Hepatocyte (in vitro differentiated cells): Measurements from ENCODE around the gene RASGRF1. TPM values are rescaled to one million over a fixed set of nuclear protein-coding genes. Genes with fewer than 3 reads are reported as not detected.

ENCODE experiments used
- DNase-seq: peaks from one replicate; pipeline ENCODE4 v3.0.0-alpha.2; 2016; ENCODE audit warnings: low spot score
- H2AFZ ChIP-seq: fragments of 200-600 bp; sonication (generic); 2 replicates; pipeline ENCODE4 v1.6.0; 2016; ENCODE audit warnings: antibody characterized with exemption, mild to moderate bottlenecking
- H3K27ac ChIP-seq: fragments of 200-600 bp; sonication (generic); 2 replicates; pipeline ENCODE4 v1.5.1; 2016; ENCODE audit warnings: mild to moderate bottlenecking
- H3K27me3 ChIP-seq: fragments of 200-600 bp; sonication (generic); 2 replicates; pipeline ENCODE4 v1.6.1; 2016
- H3K36me3 ChIP-seq: fragments of 200-600 bp; sonication (generic); replicated peaks from 2 replicates; pipeline ENCODE4 v1.5.1; 2016; ENCODE audit warnings: low read depth; ENCODE audit not compliant: insufficient read depth
- H3K4me1 ChIP-seq: fragments of 200-600 bp; sonication (generic); 2 replicates; pipeline ENCODE4 v1.5.1; 2016; ENCODE audit warnings: mild to moderate bottlenecking, moderate library complexity; ENCODE audit not compliant: insufficient read depth
- H3K4me2 ChIP-seq: fragments of 200-600 bp; sonication (generic); 2 replicates; pipeline ENCODE4 v1.6.0; 2016
- H3K4me3 ChIP-seq: fragments of 200-600 bp; sonication (generic); 2 replicates; pipeline ENCODE4 v1.5.1; 2016; ENCODE audit warnings: mild to moderate bottlenecking
- H3K79me2 ChIP-seq: fragments of 200-600 bp; sonication (generic); 2 replicates; pipeline ENCODE4 v1.6.0; 2017; ENCODE audit warnings: mild to moderate bottlenecking
- H3K9me2 ChIP-seq: fragments of 200-600 bp; sonication (generic); replicated peaks from 2 replicates; pipeline ENCODE4 v1.6.0; 2017; ENCODE audit warnings: mild to moderate bottlenecking; ENCODE audit not compliant: insufficient read depth
- H3K9me3 ChIP-seq: fragments of 200-600 bp; sonication (generic); 2 replicates; pipeline ENCODE4 v1.5.1; 2016; ENCODE audit warnings: low read depth, mild to moderate bottlenecking
- H4K20me1 ChIP-seq: fragments of 200-600 bp; sonication (generic); 2 replicates; pipeline ENCODE4 v1.6.0; 2016; ENCODE audit warnings: mild to moderate bottlenecking; ENCODE audit not compliant: insufficient read depth, poor library complexity, severe bottlenecking
- EZH2 ChIP-seq: fragments of 200-600 bp; sonication (generic); IDR thresholded peaks from 2 replicates; pipeline ENCODE4 v1.6.1; 2016; ENCODE audit warnings: antibody characterized with exemption, mild to moderate bottlenecking, borderline replicate concordance
- EZH2phosphoT487 ChIP-seq: fragments of 200-600 bp; sonication (generic); IDR thresholded peaks from one replicate; pipeline ENCODE4 v1.6.1; 2018; ENCODE audit warnings: antibody characterized with exemption, mild to moderate bottlenecking, low read depth, moderate library complexity; ENCODE audit not compliant: unreplicated experiment, severe bottlenecking
- WGBS: methylation state at CpG from one replicate; pipeline ENCODE4 v1.1.6; 2016; ENCODE audit warnings: low lambda C conversion rate; ENCODE audit errors: missing lambda C conversion rate; 5-methylcytosine and 5-hydroxymethylcytosine counted together
- polyA plus RNA-seq: library from polyadenylated mRNA; unstranded; fragments of >200 nt; fragmentation: Nextera tagmentation; extraction: Ambion mirVana; gene quantifications from 2 replicates; pipeline ENCODE4 v1.2.1, GENCODE V29; 2016
- total RNA-seq: library from RNA; depleted of rRNA; stranded (reverse); fragments of >200 nt; gene quantifications from 2 replicates; pipeline ENCODE4 v1.2.3, GENCODE V29; 2014
- TF ChIP-seq, protein P1 (sequence below): fragments of 200-600 bp; sonication (generic); IDR thresholded peaks from 2 replicates; pipeline ENCODE4 v1.5.1; 2016; ENCODE audit warnings: antibody characterized with exemption, mild to moderate bottlenecking; ENCODE audit not compliant: poor library complexity

Gene RASGRF1
- total and polyA plus RNA-seq, 2 experiments from 2014 or later: 0.52 to 1.5 TPM

DNA sequence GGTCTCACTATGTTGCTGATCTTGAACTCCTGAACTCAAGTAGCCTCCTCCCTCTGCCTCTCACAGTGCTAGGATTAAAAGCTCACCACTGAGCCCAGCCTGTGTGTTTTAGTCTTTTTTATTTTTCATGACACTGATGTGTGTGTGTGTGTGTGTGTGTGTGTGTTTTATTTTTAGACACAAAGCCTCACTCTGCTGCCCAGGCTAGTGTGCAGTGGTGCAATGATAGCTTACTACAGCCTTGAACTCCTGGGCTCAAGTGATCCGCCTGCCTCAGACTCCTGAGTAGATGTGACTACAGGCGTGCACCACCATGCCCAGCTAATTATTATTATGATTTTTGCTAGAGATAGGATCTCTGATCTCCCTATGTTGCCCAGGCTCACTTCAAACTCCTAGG is 122.5 kb downstream of the RASGRF1 start:
- no peak for TF ChIP-seq EZH2
- TF ChIP-seq, protein P1, sequence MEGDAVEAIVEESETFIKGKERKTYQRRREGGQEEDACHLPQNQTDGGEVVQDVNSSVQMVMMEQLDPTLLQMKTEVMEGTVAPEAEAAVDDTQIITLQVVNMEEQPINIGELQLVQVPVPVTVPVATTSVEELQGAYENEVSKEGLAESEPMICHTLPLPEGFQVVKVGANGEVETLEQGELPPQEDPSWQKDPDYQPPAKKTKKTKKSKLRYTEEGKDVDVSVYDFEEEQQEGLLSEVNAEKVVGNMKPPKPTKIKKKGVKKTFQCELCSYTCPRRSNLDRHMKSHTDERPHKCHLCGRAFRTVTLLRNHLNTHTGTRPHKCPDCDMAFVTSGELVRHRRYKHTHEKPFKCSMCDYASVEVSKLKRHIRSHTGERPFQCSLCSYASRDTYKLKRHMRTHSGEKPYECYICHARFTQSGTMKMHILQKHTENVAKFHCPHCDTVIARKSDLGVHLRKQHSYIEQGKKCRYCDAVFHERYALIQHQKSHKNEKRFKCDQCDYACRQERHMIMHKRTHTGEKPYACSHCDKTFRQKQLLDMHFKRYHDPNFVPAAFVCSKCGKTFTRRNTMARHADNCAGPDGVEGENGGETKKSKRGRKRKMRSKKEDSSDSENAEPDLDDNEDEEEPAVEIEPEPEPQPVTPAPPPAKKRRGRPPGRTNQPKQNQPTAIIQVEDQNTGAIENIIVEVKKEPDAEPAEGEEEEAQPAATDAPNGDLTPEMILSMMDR: no peak
- no peak for TF ChIP-seq EZH2phosphoT487
- H3K79me2 ChIP-seq: no peaks in the 10 kb centered on the region
- no peaks in the 10 kb centered on the region for H3K27me3 ChIP-seq
- H2AFZ ChIP-seq: no peak overlapping the region
- WGBS: 84% methylated on average over 2 of the region's 2 CpGs
- no peaks in the 10 kb centered on the region for H3K9me2 ChIP-seq
- H4K20me1 ChIP-seq: no peaks in the 10 kb centered on the region
- no peak overlapping the region for H3K4me2 ChIP-seq
- no peak overlapping the region for H3K27ac ChIP-seq
- DNase-seq: no peak
- peaks cover 20% of the 10 kb centered on the region for H3K4me1 ChIP-seq
- no peaks in the 10 kb centered on the region for H3K9me3 ChIP-seq
- H3K4me3 ChIP-seq: no peak overlapping the region
- H3K36me3 ChIP-seq: no peaks in the 10 kb centered on the region

DNA sequence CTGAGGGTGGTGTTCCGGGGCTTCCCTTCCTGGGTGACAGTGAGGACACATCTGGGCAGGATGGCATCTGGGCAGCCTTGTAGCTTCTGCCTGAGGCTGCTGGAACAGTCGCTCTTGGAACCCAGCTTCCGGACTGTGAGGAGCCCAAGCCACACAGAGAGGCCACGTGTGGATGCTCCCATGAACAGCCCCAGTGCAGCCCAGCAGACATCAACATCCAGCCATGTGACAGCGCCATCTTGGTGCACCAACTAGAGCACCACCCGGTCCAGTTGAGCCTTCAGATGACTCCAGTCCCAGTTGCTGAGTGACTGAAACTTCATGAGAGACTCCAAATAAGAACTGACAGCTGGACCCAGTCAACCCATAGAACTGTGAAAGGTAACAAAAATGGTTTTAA is 130.3 kb downstream of the RASGRF1 start:
- WGBS: 94% methylated on average over 6 of the region's 6 CpGs
- Histone ChIP-seq H3K4me2 (no peak overlapping the region), H3K27me3 (no peaks in the 10 kb centered on the region)

DNA sequence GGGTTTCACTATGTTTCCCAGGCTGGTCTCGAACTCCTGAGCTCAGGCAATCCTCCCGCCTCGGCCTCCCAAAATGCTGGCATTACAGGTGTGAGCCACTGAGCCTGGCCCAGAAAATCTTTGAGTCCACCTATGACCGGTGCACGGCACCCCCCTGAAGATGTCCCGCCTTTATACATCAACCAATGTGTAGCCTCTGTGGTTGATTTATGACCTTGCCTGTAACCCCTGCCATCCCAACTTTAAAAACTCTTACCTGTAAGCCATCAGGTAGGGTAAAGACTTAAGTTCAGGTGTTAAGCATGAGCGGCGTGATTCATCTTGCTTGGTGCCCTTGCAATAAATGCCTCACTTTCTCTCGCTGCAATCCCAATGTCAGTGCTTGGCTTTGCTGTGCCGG is 131.2 kb downstream of the RASGRF1 start:
- Histone ChIP-seq H2AFZ (no peak overlapping the region), H3K79me2 (no peaks in the 10 kb centered on the region), H3K9me2 (no peaks in the 10 kb centered on the region), H3K27ac (no peak overlapping the region), H3K36me3 (no peaks in the 10 kb centered on the region), H3K9me3 (no peaks in the 10 kb centered on the region), H3K27me3 (no peaks in the 10 kb centered on the region), H4K20me1 (no peaks in the 10 kb centered on the region), H3K4me3 (no peak overlapping the region), H3K4me2 (no peak overlapping the region), H3K4me1 (no peaks in the 10 kb centered on the region)
- 93% methylated on average over 10 of the region's 10 CpGs for WGBS
- TF ChIP-seq EZH2phosphoT487: no peak
- TF ChIP-seq, protein P1: no peak
- no peak for TF ChIP-seq EZH2
- DNase-seq: no peak

More for the DNA sequence above, 130.3 kb downstream of the RASGRF1 start:
- H3K9me3 ChIP-seq: no peaks in the 10 kb centered on the region
- no peak overlapping the region for H3K27ac ChIP-seq
- no peaks in the 10 kb centered on the region for H3K9me2 ChIP-seq
- TF ChIP-seq, protein P1: no peak
- no peak for TF ChIP-seq EZH2phosphoT487
- TF ChIP-seq EZH2: no peak
- no peak for DNase-seq
- no peak overlapping the region for H2AFZ ChIP-seq
- no peaks in the 10 kb centered on the region for H3K79me2 ChIP-seq
- no peaks in the 10 kb centered on the region for H3K36me3 ChIP-seq
- no peak overlapping the region for H3K4me3 ChIP-seq
- no peaks in the 10 kb centered on the region for H3K4me1 ChIP-seq
- no peaks in the 10 kb centered on the region for H4K20me1 ChIP-seq
